PFSK-1 (cell line): ENCODE data around the gene OR6S1.

Experiments
- POLR2AphosphoS5 ChIP-seq: IDR thresholded peaks from 2 replicates; pipeline ENCODE4 v1.6.1; 2012; ENCODE audit warnings: low read depth, mild to moderate bottlenecking, control low read depth, low read length, moderate library complexity
- SIN3A ChIP-seq: IDR thresholded peaks from 2 replicates; pipeline ENCODE4 v1.6.1; 2012; ENCODE audit warnings: mild to moderate bottlenecking, low read length, moderate library complexity, borderline replicate concordance; ENCODE audit not compliant: insufficient read depth
- TAF1 ChIP-seq: IDR thresholded peaks from 2 replicates; pipeline ENCODE4 v1.6.1; 2012; ENCODE audit warnings: low read length, control low read depth, borderline replicate concordance; ENCODE audit not compliant: insufficient read depth

GRCh38 chr14:20661197-20661596 is 19.7 kb upstream of the OR6S1 start:
- TF ChIP-seq POLR2AphosphoS5 = no peak
- TF ChIP-seq SIN3A = no peak
- TF ChIP-seq TAF1 = no peak
